Middle frontal gyrus (tissue), 1 donor: ENCODE results near the gene ANXA11.
A peak's percentile ranks its signal among the peaks of the same experiment; 100 is the strongest.

ENCODE experiments used
- DNase-seq: peaks from one replicate; pipeline ENCODE4 v3.0.0-alpha.2; 2015; ENCODE audit warnings: low spot score; ENCODE audit errors: extremely low spot score

The ANXA11 gene

GRCh38 chr10:80166581-80167470, 38.5 kb downstream of the ANXA11 start:
- DNase-seq: no peak

DNA sequence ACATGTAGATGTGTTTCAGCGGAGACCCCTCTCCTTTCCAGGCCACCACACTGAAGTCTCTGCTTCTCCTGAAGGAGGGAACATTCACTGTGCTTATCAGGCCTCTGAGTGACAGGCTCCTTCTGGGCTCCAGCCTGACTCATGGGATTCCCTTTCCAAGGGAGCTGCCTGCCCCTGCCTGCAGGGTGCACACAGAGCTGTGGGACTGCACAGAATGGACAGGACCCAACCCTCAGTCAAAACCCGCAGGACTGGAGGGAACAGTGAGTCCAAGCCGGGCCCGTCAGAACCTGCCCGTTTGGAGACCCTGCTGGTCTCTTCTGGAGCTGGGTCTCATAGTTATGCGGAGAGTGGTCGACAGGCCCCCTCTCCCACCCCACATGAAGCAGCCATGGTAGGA, 40.2 kb downstream of the ANXA11 start:
- no peak for DNase-seq

DNA sequence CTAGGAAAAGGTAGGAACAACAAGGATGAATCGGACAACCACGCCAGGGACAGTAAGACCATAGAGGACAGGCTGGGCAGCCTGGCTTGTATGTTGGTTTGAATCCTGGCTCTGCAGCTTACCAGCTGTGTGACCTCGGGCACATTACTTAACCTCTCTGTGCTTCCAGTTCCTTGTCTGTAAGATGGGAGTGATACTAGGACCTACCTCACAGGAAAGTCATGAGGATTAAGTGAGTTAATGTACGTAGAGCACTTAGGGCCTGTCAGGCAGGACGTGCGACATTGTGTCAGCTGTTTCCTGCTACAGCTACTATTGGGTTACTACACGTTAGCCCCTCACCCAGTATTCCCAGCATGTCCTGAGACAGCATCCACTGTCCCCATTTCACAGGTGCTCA, 40.7 kb downstream of the ANXA11 start:
- DNase-seq: no peak

GRCh38 chr10:80163741-80164341, 41.5 kb downstream of the ANXA11 start:
- no peak for DNase-seq

DNA sequence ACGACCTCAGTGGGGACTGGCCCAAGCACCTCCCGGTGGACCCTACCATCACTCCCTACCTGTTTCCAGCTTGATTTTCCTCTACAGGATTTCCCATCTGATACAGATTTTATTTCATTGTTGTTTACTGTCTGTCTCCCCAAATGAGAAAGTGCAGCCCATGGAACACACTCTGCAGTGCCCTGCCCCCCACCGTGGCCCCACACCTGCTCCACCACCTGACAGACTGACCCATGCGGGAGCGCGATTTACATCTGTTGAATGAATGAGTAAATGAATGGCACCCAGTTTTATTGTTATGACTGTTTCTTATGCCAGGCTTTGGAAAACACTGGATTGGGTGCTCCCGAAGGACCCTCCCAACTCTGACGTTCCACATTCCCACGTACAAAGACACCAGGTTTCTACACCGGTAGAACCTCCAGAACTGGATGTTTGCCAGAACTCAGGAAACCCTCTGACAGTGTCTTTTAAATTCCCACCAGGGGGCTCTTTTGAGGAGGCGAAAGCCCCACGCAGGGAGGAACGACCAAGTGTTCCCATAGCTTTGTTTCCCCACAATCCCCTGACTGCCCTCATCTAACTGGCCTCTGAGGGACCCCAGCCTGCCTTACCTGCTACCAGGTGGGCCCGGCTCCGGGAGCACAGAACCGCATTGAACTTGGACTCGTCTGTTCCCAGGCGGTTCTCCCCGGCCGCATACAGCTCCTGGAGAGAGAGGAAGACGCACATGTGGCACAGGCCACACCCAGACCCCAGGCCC, 43.8 kb downstream of the ANXA11 start:
- no peak for DNase-seq

- no peak for DNase-seq
Observed at GRCh38 chr10:80160361-80161320, 44.7 kb downstream of the ANXA11 start.

- no peak for DNase-seq
Observed at GRCh38 chr10:80159166-80159873, 46.0 kb downstream of the ANXA11 start.

DNA sequence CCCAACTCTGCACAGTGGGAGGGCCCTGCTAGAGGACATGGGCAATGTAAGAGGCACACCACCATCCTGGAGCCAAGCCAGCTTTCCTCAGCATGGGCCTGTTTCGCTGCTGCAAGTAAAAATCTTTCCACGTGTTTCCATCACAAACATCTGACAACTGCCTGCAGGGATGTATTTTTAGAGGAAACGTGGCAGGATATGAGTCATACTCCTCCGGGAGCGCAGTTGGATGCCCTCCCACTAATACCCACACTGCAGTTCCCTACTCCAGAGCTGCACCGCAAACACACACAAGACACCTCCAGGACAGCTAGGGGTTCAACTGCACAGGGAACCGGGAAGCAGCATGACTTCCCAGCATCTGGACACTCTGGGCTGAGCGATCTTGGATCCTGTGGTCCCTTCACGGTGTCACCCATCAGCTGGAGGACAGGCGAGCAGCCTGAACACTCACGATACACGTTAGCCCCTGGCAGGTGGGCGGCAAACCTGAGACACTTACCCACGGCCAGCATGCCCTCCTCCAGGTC, 46.7 kb downstream of the ANXA11 start:
- peak; percentile 71 for DNase-seq

DNA sequence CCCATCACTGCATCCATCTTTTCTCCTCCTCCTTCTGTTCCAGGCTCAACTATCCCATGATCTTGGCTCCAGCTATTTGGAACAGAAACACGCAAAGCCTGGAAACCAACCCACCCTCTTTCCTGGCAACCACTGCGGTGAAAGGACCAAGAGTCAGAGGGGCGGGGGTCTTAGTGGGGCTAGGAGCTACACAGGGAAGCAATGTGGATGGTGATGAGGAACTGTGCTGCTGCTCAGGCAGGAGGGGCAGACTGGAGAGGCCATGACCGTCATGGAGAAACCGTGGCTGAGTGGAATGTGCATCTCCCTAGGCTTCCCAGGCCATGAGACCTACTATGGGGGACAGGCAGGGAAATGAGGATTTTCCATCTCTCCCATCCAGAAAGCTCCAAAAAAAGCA, 47.2 kb downstream of the ANXA11 start:
- DNase-seq: no peak

GRCh38 chr10:80157561-80157960, 47.8 kb downstream of the ANXA11 start:
- DNase-seq: no peak

- no peak for DNase-seq
Observed at GRCh38 chr10:80156216-80156615, 49.1 kb downstream of the ANXA11 start.

GRCh38 chr10:80155696-80156215, 49.6 kb downstream of the ANXA11 start:
- no peak for DNase-seq

DNA sequence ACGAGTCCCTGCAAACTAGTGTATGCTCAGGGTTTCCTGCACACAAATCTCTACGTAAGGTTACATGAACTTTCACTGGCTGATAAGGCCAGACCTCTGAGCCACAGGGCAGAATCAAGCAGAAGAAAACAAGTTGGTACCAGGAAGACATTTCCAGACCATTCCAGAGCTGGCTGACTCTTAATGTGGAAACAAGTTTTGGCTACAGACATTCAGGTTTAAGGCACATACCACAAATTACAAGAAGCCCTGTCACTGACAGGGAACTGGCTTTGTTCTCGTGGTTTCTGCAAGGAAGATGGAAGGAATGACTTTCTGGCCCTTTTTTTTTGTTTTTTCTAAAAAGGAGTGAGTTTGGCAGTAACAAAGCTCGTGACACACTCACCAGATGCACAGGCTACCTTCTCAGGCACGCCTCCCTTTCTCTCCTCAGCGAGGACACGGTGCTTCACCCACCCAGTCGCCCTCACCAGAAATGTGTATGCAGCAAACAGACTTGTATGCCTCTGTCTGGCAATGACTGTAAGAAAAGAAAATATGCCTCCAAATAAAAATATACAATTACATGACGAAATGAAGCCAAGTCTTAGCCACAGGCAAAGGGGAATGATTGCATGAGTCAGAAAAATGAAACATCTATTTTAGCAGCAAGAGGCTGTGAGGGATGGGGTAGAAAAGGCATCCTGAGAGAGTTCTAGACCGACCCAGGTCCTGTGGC, 50.2 kb downstream of the ANXA11 start:
- no peak for DNase-seq

DNA sequence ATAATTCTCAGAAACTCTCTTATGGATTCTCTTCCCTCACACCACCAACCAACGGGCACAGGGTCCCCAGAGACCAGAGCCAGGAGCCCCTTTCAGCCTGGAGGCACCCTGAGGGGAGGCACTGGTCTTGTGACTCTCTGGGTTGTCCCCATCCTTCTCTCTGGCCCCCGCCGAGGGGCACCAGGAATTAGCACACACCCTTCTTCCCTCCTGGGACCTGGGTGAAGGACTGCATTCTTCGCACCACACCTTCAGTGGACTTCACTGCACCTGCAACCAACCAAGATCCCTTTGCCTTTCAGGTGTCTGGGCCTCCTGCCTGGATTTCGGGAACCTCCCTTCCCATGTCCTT, 50.7 kb downstream of the ANXA11 start:
- no peak for DNase-seq

DNA sequence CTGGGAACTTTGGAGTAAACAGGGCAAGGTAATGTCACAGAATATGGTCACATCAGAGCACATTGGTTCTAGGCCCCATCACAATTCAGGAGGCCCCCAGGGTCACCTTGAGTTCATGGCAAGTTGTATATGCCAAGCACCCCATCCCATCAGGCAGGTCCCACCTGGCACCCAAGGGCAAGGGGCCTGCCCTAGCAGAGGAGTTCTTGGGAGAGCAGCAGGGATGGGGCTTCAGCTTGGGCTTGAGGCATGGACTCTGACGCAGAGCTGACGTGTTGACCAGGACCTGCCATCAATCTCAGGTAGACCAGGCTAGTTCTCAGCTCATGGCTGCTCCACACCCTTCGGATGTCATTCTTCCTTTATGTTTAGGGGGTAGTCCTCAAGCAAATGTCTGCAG, 51.9 kb downstream of the ANXA11 start:
- no peak for DNase-seq

- no peak for DNase-seq
Observed at GRCh38 chr10:80152820-80153219, 52.5 kb downstream of the ANXA11 start.

DNA sequence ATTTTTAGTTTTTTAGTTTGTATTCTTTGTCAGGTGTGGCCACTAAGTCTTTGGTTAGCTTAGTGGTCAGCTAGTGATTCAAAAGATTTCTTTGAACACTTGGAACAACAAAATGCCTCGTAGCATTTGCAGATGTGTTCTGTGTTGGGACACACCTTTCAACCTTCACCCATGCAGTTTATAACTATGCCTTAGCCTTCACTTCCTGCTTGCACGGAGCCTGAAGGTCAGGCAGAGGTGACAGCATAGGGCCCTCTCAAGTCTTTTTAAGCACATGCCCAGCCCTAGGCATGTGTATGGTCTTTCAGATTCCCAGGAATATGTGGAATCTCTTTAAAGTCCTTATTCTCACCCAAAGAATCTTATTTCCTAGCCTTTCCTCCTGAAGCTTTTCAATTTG, 55.2 kb downstream of the ANXA11 start:
- no peak for DNase-seq

GRCh38 chr10:80149123-80149522, 56.2 kb downstream of the ANXA11 start:
- DNase-seq: no peak

DNA sequence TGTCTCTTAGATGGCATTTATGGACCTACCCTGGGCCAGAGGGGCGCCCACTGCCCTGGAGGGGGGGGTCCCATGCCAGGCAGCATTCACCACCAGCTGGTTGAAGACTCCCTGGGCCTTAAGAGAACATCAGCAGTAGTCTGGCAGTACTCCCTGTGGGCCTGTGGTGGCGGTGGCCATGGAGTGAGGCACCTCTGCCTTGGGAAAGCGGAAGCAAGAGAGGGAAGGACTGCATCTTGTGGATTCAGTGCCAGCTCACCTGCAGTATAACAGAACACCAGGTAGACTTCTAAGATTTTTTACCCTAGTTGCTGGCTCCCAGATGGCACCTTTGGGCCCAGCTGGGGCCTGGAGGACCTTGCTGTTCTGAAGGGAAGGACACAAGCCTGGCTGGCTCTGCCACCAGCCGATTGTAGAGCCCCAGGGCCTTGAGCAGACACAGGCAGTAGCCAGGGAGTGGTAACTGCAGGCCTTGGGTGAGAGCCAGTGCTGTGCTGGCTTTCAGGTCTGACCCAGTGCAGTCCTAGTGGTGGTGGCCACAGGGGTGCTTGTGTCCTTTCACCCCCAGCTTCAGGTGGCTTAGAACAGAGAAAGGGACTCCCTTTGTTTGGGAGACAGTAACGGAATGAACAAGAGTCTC, 57.1 kb downstream of the ANXA11 start:
- DNase-seq: no peak
